Prostate gland (tissue), 2 donors: ENCODE data around the gene MT1E.

Experiments used
- CTCF ChIP-seq, 4 experiments: fragments of 200-600 bp in 2 of 4; fragments of 450-650 bp in 2 of 4; sonication (generic) in 2 of 4; IDR thresholded peaks; 1 replicate in 3 of 4; 2 replicates in 1 of 4; pipeline ENCODE4 v1.5.1; 2016 to 2019; ENCODE audit warnings: antibody characterized with exemption in 4 of 4, mild to moderate bottlenecking in 2 of 4, moderate library complexity in 2 of 4
- POLR2A ChIP-seq: fragments of 450-650 bp; IDR thresholded peaks from one replicate; pipeline ENCODE4 v1.6.1; 2016; ENCODE audit warnings: antibody characterized with exemption, mild to moderate bottlenecking
- POLR2AphosphoS5 ChIP-seq: sonication (generic); formaldehyde crosslinking; IDR thresholded peaks from one replicate; pipeline ENCODE4 v1.6.1; 2017; ENCODE audit warnings: antibody characterized with exemption

- TF ChIP-seq POLR2AphosphoS5 (no peak), CTCF (IDR thresholded peaks at IDR 0.05) (no peak), POLR2A (no peak)
Measured at GRCh38 chr16:56623637-56624036, 1.9 kb upstream of the MT1E start.
